GM18909 (cell line): ENCODE data around the gene CAMTA1.

Source experiments
- ATAC-seq: cut with Tn5 transposase; IDR thresholded peaks from one replicate; pipeline ENCODE4 v1.9.1; 2021; ENCODE audit warnings: mild to moderate bottlenecking; ENCODE audit not compliant: unreplicated experiment, poor library complexity

CAMTA1 gene

DNA sequence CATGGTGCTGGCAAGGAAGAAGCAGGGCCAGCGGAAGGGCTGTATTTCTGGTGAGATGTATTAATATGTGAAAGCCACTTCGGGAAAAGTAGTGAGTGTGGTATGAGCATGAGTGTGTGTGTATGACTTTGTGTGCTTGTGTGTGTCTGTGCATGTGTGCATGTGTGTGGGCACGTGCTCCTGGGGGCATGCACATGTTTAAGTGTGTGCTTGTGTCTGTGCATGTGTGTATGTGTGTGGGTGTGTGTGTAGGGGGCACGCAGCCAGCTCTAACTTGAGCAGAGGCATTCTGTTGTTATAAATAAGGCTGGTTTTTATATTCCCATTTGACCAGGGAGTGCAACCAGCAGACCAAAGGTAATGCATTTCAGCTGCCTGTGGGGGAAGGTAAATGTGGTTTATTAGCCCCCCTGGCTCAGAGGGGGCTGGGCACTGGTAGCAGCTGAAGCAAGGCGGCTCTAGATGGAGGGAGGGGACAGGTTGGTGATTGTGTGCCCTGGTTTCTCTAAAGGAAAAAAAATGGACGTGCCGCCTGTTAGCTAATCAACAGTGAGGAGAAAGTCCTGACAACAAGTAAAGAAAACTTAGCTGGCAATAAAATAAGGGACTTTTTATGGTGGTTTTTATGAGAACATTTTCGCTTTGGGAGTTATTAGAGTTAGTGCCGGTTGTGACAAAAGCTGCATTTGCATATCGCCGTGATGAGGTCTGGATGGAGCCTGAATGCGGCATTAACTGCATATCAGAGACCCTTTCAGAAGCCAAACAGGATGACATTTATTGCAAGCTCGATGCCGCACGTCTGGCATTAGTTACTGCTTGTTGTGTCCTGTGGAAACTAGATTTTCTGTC, 180.1 kb downstream of the CAMTA1 start:
- no peak for ATAC-seq

DNA sequence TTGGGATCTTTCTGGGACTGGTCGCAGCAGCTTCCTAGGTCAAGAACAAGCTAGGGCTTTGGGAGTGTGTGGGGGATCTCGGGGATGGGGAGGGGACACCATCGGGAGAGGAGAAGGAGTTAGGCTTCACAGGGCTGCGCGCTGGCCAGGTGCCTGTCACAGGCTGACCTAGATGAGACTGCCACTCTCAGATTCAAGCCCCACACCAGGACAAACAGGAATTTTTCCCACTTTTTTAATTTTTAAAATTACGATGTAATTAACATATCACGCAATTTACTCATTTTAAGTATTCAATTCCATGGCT, 180.6 kb downstream of the CAMTA1 start:
- ATAC-seq = no peak

DNA sequence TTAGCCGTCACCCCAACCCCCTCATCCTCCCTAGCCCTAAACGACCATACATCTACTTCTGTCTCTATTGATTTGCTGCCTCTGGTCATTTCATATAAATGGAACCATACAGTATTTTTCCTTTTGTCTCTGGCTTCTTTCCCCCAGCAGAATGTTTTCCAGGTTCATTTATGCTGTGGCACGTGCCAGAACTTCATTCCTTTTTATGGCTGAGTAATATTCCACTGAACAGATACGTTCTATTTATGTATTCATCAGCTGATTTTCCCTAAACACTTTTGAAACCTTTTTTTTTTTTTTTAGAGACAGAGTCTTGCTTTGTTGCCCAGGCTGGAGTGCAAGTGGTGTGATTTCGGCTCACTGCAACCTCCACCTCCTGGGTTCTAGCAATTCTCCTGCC, 181.1 kb downstream of the CAMTA1 start:
- no peak for ATAC-seq

DNA sequence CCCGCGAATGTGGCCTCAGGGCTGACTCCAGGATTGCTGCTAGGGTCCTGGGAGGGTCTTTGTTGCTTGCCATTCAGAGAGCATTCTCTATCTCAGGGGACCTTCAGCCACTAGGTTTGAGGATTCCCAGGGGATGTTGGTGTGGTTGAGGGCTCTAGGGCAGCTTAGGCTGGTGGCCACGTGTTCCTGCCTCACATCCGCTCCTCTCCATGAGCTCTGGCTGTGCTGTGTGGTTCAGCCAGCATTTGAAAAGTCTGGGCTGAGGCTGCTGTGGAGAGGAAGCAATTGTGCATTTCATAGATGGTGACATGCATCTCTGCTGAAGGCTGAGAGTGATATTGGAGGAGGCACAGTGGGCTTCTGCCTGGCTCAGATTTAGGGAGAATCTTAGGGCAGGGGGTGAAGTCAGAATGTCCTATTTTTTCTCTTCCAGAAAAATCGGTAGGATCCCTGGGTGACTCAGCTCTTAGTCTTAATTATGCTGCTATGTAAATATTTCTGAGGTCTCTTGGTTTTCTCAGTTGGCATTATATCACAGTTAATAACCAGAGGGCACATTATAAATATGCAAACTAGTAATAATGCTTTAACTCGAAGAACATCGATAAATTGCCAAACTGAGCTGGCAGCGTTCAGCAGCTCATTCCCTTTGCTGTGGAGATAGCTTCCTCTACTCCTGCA, 182.3 kb downstream of the CAMTA1 start:
- no peak for ATAC-seq

DNA sequence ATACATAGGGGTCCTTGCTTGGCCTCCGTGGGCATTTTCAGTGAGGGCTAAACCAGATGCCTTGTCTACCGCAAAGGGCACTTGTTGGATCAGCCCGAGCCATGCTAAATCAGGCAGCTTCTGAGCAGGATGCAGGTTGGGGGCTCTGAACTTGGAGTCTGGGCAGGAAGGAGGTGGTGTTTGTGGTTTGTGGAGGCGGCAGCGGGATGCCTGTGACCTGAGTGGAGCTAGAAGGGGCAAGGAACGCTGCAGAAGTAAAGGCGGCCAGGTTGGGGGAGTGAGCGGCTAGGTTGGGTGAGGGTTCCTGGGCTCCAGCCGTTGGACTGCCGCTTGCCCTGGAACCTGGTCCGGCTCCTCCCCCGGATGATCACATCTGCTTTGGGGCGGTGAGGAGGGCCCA, 183.9 kb downstream of the CAMTA1 start:
- no peak for ATAC-seq

DNA sequence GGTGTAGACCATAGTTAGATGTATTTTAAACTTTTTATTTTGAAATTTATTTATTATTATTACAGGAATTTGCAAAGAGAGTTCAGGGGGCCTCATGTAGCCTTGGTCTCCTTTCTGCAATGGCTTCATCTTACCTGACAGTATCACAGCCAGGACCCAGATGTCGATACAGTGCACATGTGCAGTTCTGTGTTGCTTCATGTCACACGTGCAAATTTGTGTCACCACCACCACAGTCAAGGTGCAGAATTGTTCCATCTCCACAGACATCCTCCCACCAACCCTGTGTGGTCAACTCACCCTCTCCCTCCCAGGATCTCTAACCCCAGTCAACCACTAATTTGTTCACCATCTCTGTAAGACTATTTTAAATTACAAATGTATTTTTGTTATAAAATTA, 184.5 kb downstream of the CAMTA1 start:
- no peak for ATAC-seq

DNA sequence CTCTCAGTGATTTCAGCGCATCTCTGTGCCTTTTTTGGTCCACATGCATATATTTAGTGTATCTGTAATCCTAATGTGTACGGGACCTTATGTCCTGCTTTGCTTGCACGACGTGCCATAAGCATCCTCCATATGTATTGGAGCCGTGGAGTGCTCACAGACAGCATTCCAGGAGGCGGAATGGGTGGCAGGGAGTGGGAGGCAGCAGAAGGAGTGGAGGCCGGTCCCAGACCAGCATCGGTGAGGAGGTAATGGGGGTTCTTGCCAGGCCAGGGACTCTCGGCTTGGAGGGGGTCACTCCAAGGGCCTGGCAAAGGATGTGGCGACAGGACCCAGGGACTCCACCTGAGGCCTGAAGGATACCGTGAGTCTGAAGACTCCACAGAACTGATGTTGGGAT, 185.0 kb downstream of the CAMTA1 start:
- no peak for ATAC-seq

DNA sequence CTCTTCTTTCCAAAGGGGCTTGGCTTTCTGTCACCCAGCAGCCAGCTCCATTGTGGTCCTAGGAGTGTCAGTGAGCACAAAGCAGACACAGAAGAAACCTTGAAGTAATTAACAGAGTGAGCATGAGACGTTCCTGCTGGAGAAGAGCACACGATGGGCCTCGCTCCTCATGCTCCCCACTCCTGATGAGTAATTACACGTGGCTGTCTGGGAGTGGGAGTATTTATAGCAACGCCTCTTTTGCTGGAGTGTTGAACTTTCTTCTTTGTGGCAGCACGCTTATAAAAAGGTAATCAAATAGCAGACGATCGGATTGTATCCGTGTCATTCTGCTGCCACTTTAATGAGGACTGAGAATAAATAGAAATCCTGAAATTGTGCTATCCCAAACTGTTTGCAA, 185.8 kb downstream of the CAMTA1 start:
- ATAC-seq = no peak

DNA sequence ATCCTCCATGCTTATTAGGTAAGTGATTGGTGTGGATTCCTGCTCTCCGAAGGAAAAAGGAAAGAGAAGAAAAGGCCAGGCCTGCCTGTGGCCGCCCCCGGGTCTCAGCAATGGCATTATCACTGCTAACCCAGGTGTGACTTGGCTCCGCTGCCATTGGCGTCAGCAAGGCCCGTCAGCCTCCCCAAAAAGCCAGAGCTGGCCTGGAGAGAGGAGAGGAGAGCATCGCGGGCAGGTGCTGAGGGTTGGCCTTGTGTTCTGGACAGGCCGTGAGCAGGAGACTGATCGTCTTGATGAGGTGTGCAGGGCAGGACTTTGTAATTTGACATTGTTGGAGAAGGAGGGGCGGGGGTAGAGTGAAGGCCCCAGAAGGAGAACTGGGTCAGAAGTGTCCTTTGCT, 186.4 kb downstream of the CAMTA1 start:
- no peak for ATAC-seq

DNA sequence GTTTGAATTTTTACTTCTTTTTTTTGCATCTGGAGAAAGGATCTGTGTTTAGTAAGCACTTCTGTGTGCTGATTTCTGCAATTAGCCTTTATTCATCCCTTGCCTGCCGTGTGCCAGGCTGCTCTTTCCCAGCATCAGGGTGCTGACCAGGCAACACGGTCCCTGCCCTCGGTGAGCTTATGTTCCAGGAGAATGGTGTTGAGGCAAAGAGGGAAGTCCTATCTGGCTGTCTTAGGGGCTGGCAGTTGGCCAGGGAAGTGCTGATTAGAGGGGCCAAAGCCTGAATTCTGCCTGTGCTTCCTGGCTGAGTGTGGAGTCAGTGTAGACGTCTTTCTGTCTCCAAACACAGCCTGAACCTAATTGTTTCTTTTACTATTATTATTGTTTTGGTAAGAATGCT, 187.1 kb downstream of the CAMTA1 start:
- ATAC-seq = no peak

DNA sequence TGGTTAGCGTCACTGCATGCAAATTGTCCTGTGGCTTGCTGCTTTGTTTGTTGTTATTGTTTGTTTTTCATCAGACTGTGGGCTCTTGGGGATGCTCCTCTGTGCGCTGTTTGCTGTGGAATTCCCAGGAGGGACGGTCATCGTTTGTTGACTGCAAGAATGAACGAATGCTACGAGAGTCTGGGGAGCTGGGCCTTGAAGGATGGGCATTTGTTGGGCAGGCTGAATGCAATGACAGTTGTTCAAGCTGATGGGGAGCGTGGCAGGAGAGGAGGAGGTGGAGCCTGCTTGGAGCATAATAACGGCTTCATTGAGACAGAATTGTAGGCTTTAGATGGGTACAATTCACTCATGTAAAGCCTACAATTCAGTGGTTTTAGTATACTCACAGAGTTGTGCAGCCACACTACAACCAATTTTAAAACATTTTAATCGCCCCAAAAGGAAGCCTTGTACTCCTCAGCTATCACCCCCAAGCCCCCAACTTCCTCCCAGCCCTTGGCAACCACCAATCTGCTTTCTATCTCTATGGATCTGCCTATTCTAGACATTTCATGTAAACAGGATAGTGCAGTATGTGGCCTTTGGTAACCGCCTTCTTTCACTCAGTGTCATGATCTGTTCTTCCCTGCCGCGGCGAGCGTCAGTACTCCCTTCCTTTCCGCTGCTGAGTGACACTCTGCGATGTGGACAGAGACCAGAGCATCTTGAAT, 190.2 kb downstream of the CAMTA1 start:
- no peak for ATAC-seq

DNA sequence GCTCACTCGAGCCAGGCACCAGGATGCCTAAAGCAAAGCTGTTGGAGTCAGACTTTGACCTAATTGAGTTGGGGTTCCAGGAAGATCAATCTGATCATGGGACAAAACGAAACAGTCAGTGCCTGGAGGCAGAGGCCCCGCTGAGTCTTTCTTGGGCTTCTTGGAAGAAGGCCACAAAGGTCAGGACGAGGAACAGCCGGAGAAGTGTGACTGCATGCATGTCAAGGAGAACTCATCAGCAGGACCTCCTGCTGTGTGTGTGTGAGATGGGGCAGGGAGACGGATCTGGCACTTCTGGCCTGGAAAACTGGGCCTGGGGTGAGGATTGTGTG, 190.8 kb downstream of the CAMTA1 start:
- no peak for ATAC-seq

DNA sequence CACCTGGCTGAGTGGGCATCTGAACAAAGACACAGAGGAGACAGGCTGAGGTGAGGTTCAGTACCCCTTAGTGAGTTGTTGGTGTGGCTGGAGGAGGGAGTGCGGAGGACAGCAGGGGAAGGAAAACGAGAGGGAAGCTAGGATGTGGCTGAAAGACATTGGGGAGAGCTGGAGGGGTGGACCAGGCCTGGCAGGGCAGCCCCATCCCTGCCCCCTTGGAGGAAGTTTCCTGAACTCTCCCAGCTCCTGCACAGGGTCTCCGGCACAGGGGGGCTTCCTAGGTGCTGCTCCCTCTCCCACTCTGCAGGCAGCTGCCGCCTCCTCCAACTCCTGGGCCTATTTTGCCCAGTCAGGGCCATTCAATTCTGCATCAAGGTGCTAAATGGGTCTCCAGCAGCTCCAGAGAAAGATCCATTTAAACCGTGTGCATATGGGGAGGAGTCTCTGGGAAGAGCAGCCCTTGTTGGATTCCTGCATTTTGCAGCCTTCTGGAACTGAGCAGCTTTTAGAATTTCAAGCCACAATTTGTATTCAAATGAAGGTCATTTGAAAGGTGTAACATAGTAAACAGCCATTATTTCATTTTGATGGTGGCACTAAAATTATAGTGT, 193.9 kb downstream of the CAMTA1 start:
- no peak for ATAC-seq

DNA sequence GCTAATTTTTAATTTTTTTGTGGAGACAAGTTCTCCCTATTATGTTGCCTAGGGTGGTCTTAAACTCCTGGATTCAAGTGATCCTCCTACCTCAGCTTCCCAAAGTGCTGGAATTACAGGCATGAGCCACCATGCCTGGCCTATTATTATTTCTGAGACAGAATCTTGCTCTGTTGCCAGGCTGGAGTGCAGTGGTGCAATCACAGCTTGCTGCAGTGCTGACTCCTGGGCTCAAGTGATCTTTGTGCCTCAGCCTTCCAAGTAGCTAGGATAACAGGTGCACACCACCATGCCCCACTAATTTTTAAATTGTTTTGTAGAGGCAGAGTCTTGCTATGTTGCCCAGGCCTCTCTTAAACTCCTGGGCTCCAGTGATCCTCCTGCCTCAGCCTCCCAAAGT, 196.3 kb downstream of the CAMTA1 start:
- ATAC-seq = no peak

DNA sequence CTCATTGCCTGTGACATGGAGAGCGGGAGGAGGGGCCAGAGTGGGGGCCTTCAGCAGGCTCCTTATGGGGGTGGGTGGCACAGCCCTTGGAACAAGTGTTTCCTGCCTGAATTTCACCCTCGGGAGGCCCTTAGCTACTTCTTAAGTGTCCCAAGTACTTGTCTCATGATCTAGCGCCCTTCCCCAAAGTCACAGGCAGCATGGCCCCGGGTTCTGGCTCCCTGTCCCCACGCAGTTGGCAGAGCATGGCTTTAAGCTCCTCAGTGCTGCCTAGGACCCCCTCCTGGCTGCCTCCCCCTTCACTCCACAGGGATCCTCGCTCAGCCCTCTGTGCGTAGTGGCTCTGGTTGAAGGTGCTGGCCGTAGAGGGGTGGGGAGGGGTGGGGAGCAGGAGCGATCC, 197.2 kb downstream of the CAMTA1 start:
- no peak for ATAC-seq

DNA sequence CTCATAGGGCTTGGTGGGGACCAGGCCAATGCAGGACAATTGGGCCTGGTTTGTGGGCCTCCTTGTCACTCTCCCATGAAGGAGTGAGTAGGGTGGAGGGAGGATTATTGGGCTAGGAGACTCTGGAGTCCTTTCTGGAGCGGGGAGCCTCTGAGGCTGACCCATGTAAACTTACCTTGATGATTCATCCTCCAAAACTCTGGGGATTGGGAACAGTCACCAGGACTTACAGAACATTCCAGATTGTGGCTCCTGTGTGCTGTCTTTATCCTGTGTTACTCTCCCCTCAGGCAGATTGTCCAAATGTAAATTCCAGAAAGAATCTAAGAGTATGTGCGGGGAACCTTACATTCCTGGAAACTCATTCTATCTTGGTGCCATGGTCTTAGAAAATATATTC, 197.6 kb downstream of the CAMTA1 start:
- ATAC-seq = no peak

DNA sequence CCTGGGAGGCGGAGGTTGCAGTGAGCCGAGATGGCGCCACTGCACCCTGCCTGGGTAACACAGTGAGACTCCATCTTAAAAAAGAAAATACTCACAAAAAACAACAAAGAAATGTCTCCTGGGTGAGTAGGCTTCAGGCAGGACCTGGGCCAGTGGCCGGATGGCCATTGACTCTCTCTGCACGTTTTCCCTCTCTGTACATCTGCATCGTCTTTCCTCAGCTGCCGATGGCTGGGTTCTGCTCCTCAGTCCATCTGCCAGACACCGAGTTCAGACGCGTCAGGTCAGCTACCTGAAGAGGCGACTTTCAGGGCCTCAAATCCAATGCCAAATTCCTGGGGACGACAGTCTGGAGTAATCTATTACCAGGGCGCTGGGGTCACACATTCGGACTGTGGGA, 199.3 kb downstream of the CAMTA1 start:
- ATAC-seq = no peak

DNA sequence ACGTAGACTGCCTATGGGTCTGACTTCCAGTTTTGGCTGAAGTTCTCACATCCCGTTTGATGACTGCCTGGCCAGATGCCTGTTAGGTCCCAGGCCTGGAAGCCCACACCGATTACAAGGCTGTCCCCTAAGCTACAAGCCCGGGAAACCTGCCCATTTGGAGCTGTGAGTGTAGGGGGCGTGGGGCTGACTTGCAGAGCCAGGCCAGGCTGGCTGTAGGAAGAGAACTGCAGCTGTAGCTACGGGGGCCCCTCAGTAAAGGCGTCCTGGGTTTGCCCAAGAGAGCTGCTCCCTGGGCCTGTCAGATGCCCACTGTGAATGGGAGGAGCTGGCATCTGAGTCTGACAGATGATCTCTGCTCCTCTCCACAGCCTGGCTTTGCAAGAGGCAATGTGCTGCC, 199.7 kb downstream of the CAMTA1 start:
- no peak for ATAC-seq

DNA sequence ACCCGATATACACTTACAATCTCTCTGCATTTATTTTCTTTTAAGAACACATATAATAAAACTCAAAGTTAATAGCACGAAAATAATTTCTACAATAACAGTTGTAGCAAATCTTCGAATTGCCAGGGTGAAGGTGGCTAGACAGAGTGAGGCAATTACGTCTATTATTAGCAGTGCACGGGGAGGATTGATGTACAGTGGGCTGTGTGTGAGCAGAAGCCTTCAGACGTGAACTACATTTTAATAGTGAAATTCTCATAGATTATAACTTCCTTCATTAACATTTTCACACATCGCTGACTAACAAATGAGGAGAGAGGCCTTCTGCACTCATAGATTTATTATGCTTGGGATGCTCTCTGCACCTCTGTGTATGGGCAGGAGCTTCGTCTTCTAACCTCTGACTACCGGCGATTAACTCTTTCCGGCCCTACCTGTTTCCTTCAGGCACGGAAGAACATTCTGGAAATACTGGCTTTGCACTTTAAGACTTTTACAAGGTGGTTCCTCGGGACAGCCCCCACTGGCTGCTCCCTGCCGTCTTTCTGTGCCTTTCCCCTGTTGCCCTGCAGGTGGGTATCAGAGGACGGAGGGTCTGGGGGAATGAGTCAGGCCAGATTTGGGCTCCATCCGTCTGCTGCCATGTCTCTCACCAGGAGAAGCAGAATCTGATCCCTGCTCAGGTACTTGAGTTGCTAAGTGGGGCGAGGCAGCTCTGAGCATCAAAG, 200.5 kb downstream of the CAMTA1 start:
- ATAC-seq = no peak

DNA sequence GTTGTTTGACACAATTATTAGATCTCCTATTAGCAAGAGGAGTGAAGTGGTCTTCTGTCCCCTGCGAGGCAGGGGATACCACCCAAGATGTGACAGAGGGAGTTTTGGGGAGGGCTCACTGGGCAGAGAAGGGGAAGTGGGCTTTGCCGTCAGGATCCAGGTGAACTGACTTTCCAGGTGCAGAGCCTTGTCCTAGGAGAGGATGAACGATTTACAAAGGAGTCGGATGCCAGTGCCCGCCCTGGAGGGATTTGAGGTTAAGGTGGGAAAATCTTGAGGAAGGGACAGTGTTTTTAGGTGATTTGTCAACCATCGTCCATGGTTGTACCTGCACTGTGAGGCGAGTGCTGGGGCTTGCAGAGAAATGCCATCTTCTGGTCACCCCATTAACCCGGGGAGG, 201.0 kb downstream of the CAMTA1 start:
- ATAC-seq = no peak

DNA sequence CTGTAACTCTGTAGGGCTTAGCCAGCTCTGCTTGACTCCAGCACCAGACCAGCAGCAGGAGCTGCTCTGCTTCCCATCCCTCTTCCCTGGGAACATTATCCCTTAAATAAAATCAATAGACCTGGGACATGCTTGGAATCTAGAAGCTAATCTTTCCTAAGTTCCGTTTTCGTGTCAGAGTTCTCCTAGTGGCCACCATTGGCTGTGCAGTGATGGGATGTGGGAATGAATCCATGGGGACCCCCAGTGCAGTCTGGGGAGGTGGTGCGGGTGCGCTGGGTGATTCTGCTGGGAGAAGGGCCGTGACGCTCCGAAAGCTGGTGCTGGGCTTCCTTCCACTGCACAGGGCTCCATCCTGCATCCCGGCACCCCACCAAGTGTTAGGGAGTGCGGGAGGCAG, 202.7 kb downstream of the CAMTA1 start:
- ATAC-seq = no peak
